Fibroblast of villous mesenchyme (primary cell): ENCODE measurements around the gene TSPAN3. TPM values are rescaled to one million over a fixed set of nuclear protein-coding genes. Genes with fewer than 3 reads are reported as not detected.

Source experiments
- DNase-seq: peaks from one replicate; pipeline ENCODE4 v3.0.0-alpha.2; 2010; ENCODE audit warnings: low read depth
- H3K4me3 ChIP-seq: 2 replicates; pipeline ENCODE4 v1.5.1; 2011; ENCODE audit warnings: low read depth, mild to moderate bottlenecking, low read length
- total RNA-seq: library from RNA; depleted of rRNA; stranded (reverse); fragments of >200 nt; gene quantifications from 2 replicates; pipeline ENCODE4 v1.2.3, GENCODE V29; 2012
- TF ChIP-seq, protein P1 (sequence below): IDR thresholded peaks from 2 replicates; pipeline ENCODE4 v1.5.1; 2012; ENCODE audit warnings: low read depth, mild to moderate bottlenecking, low read length; ENCODE audit not compliant: insufficient read depth

Gene TSPAN3
- total RNA-seq, 1 donor = 203 TPM

DNA sequence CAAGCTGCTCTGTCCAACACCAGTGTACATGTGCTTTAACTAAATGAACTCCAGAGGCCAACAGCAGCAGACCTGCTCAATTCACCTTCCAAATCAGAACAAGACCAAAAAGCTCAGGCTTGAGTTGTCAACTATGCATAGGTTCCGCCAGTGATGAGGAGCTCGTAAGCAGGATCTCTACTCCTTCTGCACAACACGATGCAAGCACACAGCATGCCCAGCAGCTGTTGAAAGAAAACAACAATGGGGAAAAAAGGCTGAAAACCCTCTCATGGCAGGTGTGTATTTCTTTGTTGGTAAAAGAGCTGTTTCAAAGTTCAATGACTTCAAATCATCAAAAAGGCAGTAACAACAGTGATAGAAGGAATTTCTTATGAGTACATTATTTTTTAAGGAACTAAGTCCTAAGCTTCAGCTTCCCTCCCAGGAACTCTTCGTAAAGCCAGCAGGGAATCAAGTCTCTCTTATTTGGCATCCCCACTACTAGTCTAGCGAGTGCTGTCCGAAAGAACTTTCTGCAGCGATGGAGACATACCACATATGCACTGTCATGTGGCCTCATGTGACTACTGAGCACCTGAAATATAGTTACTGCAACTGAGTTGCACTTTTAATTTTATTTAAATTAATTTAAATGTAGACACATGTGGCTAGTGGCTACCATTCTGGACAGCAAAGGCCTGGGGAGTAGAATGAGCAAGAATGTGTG is 24.1 kb downstream of the TSPAN3 start:
- DNase-seq = no peak
- TF ChIP-seq, protein P1, sequence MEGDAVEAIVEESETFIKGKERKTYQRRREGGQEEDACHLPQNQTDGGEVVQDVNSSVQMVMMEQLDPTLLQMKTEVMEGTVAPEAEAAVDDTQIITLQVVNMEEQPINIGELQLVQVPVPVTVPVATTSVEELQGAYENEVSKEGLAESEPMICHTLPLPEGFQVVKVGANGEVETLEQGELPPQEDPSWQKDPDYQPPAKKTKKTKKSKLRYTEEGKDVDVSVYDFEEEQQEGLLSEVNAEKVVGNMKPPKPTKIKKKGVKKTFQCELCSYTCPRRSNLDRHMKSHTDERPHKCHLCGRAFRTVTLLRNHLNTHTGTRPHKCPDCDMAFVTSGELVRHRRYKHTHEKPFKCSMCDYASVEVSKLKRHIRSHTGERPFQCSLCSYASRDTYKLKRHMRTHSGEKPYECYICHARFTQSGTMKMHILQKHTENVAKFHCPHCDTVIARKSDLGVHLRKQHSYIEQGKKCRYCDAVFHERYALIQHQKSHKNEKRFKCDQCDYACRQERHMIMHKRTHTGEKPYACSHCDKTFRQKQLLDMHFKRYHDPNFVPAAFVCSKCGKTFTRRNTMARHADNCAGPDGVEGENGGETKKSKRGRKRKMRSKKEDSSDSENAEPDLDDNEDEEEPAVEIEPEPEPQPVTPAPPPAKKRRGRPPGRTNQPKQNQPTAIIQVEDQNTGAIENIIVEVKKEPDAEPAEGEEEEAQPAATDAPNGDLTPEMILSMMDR = no peak
- no peak overlapping the region for H3K4me3 ChIP-seq

DNA sequence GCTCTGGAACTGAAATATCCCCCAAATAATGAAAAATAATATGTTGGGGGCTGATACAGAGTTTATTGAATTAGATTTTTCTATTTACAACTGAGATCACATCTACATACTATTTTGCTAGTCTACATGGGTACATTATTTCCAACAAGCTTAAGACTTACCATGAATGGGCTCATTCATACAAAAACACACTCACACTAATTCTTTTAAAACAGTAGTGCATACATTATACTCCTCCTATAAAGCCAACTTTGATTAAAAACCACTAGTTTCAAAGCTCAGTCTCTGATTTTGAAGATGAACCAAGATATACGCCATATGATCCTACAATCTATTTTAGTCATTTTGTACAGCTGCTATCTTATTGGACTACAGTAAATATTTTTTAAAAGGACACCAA is 24.9 kb downstream of the TSPAN3 start:
- no peak for DNase-seq
- TF ChIP-seq, protein P1 = no peak
- no peak overlapping the region for H3K4me3 ChIP-seq

DNA sequence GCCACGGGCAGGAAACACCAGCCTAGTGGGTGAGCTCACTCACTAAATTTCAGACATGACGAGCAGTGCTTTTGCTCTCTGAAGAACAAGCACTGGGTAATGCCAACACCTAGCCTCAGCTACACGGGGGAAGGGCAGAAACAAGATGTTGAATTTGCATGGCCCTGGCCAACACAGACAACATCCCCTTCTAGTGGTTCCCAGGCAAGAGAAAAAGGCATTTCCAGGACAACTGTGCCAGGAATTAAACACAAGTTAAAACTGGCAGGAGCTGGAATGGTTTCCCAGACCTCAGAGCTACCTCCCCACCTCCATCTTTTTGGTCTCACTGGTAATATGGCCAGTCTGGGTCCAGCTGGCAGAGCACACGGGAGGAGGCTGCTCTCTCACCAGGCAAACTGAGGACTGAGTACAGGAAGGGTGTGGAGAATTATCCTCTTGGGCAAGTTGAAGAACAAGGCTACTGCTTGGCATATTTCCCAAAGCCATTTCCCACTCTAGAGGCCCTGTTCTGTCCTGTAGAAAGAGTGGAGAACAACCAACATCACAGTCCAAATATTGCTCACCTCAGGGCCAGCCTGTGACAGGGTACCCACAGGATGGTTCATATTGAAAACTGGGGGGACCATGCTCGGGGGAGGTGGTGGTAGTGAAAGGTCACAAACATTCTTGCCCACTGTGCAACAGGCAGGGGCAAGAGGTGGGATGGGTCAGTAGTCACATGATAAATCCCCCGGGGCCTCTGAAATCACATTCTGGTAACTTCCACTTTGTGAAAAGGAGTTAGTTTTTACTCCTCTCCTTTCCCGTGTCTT is 26.5 kb downstream of the TSPAN3 start:
- DNase-seq = no peak

DNA sequence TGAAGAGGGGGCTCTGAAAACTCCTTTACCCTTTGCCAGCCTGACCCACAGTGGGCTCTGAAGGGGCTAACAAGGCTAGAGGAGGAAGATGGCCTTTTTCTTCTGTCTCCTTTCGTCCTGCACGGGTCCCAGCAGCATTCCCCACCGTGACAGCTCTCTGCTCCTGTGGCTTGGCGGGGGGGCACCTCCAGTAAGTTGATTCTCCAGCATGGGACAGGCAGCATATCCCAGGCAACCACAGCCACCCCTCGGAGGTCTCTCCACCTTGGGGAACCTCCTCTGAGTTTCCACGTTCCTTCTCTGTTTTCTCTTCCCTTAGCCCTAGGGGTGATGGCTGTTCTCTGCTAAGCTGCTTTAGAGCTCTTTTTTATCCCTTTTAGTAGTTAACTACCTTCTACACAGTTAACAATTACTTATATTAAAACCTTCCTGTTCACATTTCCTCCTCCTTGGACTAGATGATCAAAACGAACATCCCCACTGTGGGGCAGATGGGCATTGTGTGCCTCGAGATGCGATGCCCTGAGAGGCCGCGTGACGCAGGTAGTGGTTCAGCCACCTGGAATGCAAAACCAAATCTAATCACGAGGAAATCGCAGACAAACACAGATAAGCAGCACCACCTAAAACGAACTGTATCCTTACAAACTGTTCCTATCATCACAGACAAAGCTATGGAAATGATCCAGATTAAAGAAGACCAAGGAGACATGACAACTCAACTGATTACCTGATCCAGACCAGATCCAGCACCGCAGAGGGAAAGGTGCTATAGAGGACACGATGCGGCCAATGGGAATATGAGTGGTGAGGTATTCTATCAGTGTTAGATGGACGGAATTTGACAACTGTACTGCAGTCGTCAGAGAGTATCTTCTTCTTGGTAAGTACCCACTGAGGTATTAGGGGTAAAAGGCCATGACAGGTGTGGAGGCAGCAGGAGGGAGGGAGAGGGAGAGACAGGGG is 27.7 kb downstream of the TSPAN3 start:
- H3K4me3 ChIP-seq = no peak overlapping the region
- no peak for DNase-seq
- TF ChIP-seq, protein P1 = no peak

More for the DNA sequence above, 26.5 kb downstream of the TSPAN3 start:
- TF ChIP-seq, protein P1 = no peak
- no peak overlapping the region for H3K4me3 ChIP-seq

DNA sequence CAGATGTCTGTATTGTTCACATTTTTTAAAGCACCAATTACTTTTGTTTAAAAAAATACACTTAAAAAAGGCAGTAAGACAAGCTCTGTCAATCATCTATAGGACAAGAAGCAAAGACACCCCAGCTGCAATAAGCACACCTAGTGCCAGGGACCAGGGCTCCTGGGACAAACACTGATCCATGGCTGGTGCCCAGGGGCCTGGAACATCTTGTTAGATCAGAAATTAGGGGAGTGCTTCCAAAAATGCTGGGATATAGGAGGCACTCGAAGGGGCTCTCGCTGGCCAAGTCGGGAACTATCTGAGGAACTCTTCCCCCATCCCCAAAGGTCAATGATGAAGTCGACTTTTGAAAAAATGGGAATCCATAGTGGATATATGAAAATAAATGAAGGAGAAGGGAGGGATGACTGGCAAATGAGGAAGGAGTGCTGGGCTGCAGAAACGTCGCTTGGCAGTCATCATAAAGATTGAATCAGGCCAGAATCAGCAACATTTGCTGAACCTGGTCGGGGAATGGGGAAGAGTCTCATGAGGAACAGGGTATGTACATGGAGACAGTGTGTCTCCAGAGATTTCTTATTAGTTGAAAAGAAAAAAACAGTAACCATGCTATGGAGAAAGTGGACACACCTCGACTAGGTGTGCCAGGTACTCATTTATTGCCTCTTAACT is 28.5 kb downstream of the TSPAN3 start:
- no peak overlapping the region for H3K4me3 ChIP-seq
- TF ChIP-seq, protein P1 = no peak
- DNase-seq = no peak

DNA sequence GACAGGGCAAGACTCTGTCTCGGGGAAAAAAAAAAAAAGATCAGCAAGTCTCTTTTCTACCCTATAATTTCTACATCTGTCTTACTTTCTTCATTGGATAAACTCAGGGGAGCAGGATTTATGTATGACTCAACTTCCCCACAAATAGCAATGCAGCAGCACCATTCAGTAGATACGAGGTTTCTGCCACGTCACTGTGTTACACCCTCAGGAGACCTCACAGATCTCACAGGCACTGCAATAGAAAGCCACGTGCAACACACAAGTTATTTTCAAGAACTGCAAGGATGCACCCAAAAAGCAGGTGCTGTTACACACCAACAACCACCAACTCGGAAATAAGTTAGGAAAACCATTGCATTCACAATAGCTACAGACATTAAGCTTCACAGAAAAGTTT is 30.2 kb downstream of the TSPAN3 start:
- H3K4me3 ChIP-seq = no peak overlapping the region
- DNase-seq = no peak
- TF ChIP-seq, protein P1 = no peak
